ENCODE measurements around the gene APBA3. TPM values are rescaled to one million over a fixed set of nuclear protein-coding genes. Genes with fewer than 3 reads are reported as not detected.

APBA3 gene
- total and polyA plus RNA-seq, 9 of the 15 experiments (the other 6 are each of a cell fraction or from before 2014, with no cell fraction given) = 0.10 to 29.5 (median 11.5) TPM

DNA sequence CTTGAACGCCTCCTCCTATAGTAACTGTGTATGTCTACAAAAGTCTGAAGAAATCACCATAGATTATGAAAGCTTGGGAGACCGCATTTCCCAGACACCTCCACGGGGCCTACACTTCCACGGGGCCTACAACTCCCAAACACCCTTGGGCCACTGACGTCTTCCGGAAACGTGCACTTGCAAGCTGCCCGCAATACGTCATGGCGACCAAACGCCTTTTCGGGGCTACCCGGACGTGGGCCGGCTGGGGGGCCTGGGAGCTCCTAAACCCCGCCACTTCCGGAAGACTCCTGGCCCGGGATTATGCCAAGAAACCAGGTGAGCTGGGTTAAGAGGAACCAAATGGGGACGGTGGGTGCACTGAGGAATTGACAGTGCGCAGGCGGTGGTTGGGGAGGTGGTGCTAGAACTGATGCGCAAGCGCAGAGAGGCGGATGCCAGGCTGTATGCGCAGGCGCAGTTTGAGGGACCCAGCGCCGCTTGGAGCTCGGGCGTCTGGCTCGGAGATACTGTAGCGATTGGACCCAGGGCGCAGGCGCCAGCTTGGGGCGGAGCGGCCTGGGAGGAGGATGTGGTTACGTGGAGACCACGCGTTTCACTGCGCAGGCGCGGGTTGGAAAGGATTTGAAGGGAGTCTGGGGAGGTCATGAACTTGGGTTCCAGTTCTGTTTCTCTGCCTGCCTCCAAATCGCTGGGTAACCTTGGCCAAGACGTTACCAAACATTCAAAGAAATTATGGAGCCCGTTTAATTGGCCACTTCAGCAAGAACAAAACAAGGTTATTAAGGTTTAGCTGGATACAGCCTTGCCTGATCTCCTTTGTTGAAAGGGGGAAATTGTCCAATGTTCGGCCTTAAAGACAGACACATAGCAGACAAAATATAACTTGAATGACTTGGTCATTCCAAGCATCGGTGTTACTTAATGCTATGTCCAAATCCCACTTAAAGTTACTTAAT lies 1.3 kb upstream of the APBA3 start, which contains the start of gene MRPL54 (continued):
- TF ChIP-seq, protein P1, sequence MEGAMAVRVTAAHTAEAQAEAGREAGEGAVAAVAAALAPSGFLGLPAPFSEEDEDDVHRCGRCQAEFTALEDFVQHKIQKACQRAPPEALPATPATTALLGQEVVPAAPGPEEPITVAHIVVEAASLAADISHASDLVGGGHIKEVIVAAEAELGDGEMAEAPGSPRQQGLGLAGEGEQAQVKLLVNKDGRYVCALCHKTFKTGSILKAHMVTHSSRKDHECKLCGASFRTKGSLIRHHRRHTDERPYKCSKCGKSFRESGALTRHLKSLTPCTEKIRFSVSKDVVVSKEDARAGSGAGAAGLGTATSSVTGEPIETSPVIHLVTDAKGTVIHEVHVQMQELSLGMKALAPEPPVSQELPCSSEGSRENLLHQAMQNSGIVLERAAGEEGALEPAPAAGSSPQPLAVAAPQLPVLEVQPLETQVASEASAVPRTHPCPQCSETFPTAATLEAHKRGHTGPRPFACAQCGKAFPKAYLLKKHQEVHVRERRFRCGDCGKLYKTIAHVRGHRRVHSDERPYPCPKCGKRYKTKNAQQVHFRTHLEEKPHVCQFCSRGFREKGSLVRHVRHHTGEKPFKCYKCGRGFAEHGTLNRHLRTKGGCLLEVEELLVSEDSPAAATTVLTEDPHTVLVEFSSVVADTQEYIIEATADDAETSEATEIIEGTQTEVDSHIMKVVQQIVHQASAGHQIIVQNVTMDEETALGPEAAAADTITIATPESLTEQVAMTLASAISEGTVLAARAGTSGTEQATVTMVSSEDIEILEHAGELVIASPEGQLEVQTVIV (CRISPR knock-in tag; IDR thresholded peaks at IDR 0.05; ENCODE audit: borderline replicate concordance) = no peak
- no peak for TF ChIP-seq SRSF1 (IDR thresholded peaks at IDR 0.05; ENCODE audit: low read depth, low read length)

DNA sequence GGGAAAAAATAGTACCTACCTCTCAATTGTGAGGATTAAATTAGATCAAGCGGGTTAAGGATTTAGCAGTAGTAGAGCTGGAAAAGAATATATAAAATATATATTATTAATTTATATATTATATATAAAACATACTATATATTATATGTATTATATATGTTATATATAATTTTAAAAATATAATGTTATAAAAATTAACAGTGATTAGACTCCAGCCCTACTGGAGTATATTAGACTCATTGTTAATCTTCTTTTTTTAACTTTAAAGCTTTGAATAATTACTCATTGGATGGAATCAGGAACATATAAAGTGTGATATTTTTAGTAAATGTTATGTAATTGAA lies 610 bp upstream of the APBA3 start:
- H3K27ac ChIP-seq (ENCODE audit: extremely low read depth, low read depth, low read length) = peak overlapping the region; percentile 99
- H3K9me1 ChIP-seq (ENCODE audit: control insufficient read depth, insufficient read depth, low read length) = no peaks in the 10 kb centered on the region
- no peaks in the 10 kb centered on the region for H3K27me3 ChIP-seq (ENCODE audit: control insufficient read depth in 2 of 2, insufficient read depth in 2 of 2, low read length in 2 of 2)
- ChIA-PET CTCF (ENCODE audit: low intra/inter-chr PET ratio) (no interaction called here), POLR2A (interaction anchor here (0.6 to 4.0 kb wide), 18 partner anchors 9 to 390 kb away, joined by 3 to 48 read pairs (median 4); partner anchors contain the start of genes EEF2 and RAX2)
- DNase-seq (ENCODE audit: extremely low read depth in 1 of 4, low spot score in 3 of 4) (no peak), ATAC-seq (no peak), FAIRE-seq (no peak)
- 40% methylated on average over 1 of the region's 1 CpG for WGBS (ENCODE audit: insufficient coverage, low coverage, missing lambda C conversion rate)
- H3K36me3 ChIP-seq (ENCODE audit: control insufficient read depth, insufficient read depth, low read length) = peaks cover 36% of the 10 kb centered on the region; the same call in 2 of the 3 replicates
- no peaks in the 10 kb centered on the region for H4K20me1 ChIP-seq (replicated peaks; ENCODE audit: control insufficient read depth, insufficient read depth, low read length)
- peaks cover 8 to 30% of the 10 kb centered on the region in 2 experiments; a peak in 4 of 5 replicates for H3K4me1 ChIP-seq (replicated peaks in 1 of 2; ENCODE audit: control insufficient read depth in 2 of 2, insufficient read depth in 2 of 2, low read length in 2 of 2)
- H3K9ac ChIP-seq (ENCODE audit: insufficient read depth in 1 of 2, low read depth in 2 of 2, low read length in 2 of 2) = peak overlapping the region; percentile 97 to 100; a peak in 3 of 4 replicates
- in situ Hi-C loops (cut with MboI) = no loop called here
- peaks cover 26% of the 10 kb centered on the region for H3K79me2 ChIP-seq (ENCODE audit: control insufficient read depth, insufficient read depth, low read length)
- BruUV-seq (replicated peaks) = no TSS peak
- H2AFZ ChIP-seq (ENCODE audit: low read depth, low read length) = peak overlapping the region; percentile 100
- intact Hi-C loops (cut with micrococcal nuclease) = loop anchor here (2.0 kb wide), 1 partner anchor 41 kb away; no protein-coding TSS in a partner anchor
- H3K9me3 ChIP-seq (replicated peaks; ENCODE audit: control insufficient read depth, insufficient read depth, low read depth, low read length) = no peaks in the 10 kb centered on the region
- H3K4me3 ChIP-seq = peak overlapping the region; percentile 100
- peak overlapping the region; percentile 97 for H3K4me2 ChIP-seq (ENCODE audit: insufficient read depth, low read length)
- TF ChIP-seq, protein P2, sequence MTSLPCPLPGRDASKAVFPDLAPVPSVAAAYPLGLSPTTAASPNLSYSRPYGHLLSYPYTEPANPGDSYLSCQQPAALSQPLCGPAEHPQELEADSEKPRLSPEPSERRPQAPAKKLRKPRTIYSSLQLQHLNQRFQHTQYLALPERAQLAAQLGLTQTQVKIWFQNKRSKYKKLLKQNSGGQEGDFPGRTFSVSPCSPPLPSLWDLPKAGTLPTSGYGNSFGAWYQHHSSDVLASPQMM (CRISPR knock-in tag; IDR thresholded peaks at IDR 0.05) = no peak
- TF ChIP-seq TOE1 (IDR thresholded peaks at IDR 0.05; ENCODE audit: borderline replicate concordance) = no peak
- TF ChIP-seq TOE1 (CRISPR knock-in tag; IDR thresholded peaks at IDR 0.05; ENCODE audit: borderline replicate concordance, low read depth) = no peak
- TF ChIP-seq, protein P3, sequence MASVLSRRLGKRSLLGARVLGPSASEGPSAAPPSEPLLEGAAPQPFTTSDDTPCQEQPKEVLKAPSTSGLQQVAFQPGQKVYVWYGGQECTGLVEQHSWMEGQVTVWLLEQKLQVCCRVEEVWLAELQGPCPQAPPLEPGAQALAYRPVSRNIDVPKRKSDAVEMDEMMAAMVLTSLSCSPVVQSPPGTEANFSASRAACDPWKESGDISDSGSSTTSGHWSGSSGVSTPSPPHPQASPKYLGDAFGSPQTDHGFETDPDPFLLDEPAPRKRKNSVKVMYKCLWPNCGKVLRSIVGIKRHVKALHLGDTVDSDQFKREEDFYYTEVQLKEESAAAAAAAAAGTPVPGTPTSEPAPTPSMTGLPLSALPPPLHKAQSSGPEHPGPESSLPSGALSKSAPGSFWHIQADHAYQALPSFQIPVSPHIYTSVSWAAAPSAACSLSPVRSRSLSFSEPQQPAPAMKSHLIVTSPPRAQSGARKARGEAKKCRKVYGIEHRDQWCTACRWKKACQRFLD (CRISPR knock-in tag; IDR thresholded peaks at IDR 0.05) = peak; percentile 39; the same call in 1 of the 2 replicates
- TF ChIP-seq HDAC1 (IDR thresholded peaks at IDR 0.05) = 0 out of 4 replicates have a peak, but pooled peaks of 1 of the 2 experiments have one; percentile 2
- TF ChIP-seq, protein P4, sequence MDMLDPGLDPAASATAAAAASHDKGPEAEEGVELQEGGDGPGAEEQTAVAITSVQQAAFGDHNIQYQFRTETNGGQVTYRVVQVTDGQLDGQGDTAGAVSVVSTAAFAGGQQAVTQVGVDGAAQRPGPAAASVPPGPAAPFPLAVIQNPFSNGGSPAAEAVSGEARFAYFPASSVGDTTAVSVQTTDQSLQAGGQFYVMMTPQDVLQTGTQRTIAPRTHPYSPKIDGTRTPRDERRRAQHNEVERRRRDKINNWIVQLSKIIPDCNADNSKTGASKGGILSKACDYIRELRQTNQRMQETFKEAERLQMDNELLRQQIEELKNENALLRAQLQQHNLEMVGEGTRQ (CRISPR knock-in tag; IDR thresholded peaks at IDR 0.05) = no peak
- TF ChIP-seq, protein P5, sequence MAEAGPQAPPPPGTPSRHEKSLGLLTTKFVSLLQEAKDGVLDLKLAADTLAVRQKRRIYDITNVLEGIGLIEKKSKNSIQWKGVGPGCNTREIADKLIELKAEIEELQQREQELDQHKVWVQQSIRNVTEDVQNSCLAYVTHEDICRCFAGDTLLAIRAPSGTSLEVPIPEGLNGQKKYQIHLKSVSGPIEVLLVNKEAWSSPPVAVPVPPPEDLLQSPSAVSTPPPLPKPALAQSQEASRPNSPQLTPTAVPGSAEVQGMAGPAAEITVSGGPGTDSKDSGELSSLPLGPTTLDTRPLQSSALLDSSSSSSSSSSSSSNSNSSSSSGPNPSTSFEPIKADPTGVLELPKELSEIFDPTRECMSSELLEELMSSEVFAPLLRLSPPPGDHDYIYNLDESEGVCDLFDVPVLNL (CRISPR knock-in tag; IDR thresholded peaks at IDR 0.05; ENCODE audit: low read depth) = no peak
